HG03378 (cell line): ENCODE data around the gene MMP15.
"Not testable (repeated sequence)": the region's sequence is repeated elsewhere in the genome, so short reads cannot be mapped to it uniquely, and the experiment has no call there.

Experiments used
- ATAC-seq: cut with Tn5 transposase; IDR thresholded peaks from one replicate; pipeline ENCODE4 v1.9.1; 2021; ENCODE audit warnings: mild to moderate bottlenecking, moderate library complexity; ENCODE audit not compliant: unreplicated experiment

MMP15 gene

GRCh38 chr16:58048494-58049231 is 23.1 kb downstream of the MMP15 start:
- ATAC-seq = no peak

DNA sequence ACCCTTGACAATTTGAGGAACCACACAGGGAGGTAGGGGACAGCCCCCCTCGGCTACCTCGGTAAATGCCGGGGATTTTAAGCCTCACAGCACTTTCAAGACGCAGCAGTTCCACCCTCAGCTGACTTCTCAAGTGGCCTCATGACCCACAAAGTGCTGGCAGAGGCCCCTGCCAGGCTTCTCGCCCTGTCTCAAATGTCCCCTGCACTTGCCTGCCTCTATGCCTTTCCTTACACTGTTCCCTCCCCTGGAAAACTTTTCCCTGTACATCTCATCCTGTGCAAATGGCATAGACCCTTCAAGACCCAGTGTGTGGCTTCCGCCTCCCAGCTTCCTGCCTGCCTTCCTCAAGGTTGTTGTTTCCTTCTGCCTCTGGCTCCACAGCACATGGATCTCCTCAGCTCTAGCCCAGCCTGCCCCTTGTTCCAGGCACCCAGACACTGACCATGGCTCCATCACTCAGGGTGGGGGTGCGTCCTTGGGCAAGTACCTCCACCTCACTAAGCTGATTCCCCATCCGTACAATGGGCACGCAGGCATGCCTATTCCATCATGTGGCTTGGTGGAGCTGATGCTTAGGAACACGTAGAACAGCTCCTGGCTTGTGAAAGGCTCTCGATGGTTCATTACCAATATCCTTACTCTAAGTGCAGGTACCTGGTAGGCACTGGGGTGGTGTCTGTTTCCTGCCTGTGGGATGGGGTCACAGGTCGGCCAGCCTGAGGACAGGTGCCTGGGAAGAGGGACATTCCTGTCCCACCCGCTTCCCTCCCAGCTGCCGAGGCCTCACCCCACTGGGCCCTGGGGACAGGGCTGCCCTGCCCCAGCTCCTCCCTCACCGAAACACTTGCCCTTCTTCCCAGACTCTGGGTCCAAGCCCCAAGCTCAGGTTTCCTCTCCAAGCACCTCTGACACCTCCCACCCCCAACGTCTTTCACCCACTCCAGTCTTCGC is 24.0 kb downstream of the MMP15 start:
- ATAC-seq = no peak

DNA sequence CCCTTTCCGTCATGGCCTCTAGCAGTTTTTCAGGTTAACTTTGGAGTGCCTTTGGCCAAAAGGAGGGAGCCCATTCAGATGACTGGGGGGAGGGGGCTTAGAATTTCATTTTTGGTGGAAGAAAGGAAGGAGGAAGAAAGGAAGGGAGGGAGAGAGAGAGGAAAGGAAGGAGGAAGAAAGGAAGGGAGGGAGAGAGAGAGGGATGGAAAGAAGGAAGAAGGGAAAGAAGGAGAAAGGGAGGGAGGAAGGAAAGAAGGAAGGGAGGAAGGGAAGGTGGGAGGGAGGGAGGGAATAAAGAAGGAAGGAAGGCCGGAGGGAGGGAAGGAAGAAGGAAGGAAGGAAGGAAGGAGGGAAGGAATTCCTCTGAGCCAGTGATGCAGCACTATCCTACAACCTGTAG is 25.7 kb downstream of the MMP15 start:
- no peak for ATAC-seq

GRCh38 chr16:58051821-58052603 is 26.5 kb downstream of the MMP15 start:
- no peak for ATAC-seq

- no peak for ATAC-seq
Measured at GRCh38 chr16:58053682-58054005, 28.1 kb downstream of the MMP15 start.

DNA sequence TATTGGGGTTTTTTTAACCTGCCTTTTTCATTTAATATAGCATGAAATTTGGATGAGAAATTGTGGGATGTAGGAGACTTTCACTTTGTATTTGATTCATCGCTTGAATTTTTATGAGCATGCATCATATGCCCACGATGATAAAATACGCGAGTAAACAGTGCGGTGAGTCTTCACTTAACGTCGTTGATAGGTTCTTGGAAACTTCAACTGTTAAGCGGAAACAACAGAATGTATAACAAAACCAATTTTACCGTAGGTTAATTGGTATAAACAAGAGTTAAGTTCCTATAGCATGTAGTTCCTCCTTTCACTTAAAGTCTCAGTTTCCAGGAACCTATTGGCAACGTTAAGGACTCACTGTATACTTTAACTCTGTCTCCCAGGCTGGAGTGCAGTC is 28.7 kb downstream of the MMP15 start:
- no peak for ATAC-seq

GRCh38 chr16:58056580-58056979 is 31.0 kb downstream of the MMP15 start:
- no peak for ATAC-seq

GRCh38 chr16:58057121-58057520 is 31.6 kb downstream of the MMP15 start:
- no peak for ATAC-seq

DNA sequence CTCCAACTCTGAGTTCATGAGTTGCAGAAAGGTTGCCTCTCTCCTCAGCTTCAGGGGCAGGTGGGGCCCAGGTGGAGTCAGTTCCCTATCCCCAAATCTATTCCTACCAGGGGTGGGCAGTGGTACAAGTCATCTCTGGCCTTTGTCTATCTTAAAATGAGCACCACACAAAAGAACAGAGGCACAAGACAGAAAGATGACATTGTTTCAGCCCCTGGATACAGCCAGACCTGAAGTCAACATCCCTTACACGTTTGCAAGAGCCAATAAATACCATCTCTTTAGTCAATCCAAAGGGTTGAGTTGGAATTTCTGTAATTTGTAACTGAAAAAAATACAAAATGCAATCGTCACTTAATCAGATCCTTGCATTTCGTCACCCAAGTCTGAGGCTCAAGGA is 32.2 kb downstream of the MMP15 start:
- ATAC-seq = no peak

DNA sequence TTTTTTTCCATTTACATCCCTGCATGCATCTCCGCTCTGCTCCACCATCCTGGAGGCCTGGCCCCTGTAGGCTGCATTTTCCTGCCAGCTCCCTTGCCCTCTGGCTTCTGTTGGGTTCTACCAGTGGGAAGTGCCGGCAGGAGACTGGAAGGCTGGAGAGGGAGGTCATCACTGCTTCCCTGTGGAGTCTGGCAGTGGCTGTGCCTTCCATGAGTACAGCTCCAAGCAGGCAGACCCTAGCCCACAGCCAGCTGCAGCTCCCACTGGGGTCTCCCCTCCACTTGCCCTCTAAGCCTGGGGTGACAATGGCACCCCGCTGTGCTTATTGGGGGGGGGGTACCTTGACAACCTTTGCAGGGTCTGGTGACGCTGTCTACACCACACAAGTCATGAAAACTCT is 37.3 kb downstream of the MMP15 start:
- ATAC-seq = no peak

- ATAC-seq = no peak
Measured at GRCh38 chr16:58063377-58064076, 38.0 kb downstream of the MMP15 start.

- ATAC-seq = no peak
Measured at GRCh38 chr16:58070585-58070984, 45.0 kb downstream of the MMP15 start.

DNA sequence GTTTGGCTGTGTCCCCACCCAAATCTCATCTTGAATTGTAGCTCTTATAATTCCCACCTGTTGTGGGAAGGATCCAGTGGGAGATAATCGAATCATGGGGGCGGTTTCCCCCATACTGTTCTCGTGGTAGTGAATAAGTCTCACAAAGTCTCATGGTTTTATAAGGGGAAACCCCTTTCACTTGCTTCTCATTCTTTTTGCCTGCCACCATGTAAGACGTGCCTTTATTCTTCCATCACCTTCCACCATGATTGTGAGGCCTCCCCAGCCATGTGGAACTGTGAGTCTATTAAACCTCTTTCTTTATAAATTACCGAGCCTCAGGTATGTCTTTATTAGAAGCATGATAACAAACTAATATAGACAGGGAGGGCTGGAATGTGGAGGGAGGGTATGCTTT is 46.6 kb downstream of the MMP15 start:
- not testable (repeated sequence) for ATAC-seq

GRCh38 chr16:58073086-58073485 is 47.5 kb downstream of the MMP15 start:
- ATAC-seq = not testable (repeated sequence)

DNA sequence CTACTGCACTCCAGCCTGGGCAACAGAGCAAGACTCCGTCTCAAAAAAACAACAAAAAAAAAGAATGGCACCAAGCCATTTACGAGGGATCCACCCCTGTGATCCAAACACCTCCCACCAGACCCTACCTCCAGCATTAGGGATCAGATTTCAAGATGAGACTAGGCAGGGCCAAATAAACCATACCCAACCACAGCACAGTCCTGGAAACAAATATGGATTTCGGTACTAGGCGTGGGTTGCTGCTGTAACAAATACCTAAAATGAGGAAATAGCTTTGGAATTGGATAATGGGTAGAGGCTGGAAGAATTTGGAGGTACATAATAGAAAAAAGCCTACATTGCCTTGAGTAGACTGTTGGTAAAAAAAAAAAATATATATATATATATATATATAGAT is 49.1 kb downstream of the MMP15 start:
- no peak for ATAC-seq

- no peak for ATAC-seq
Measured at GRCh38 chr16:58076514-58076913, 51.0 kb downstream of the MMP15 start.

DNA sequence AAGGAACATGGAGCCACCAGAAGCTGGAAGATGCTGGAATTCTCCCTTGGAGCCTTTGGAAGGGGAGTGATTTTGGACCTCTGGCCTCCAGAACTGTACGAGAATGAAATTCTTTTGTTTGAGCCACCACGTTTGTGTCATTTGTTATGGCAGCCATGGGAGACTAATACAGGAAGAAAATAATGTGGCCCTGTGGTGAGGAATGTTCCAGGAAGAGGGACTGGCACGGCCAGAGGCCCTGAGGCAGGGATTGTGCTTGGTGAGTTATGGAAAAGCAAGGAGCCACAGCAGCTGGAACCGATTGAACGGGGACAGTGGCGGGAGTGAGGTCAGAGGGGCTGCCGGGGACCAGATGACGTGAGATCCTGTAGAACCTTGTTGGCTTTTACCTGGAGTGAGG is 52.2 kb downstream of the MMP15 start:
- ATAC-seq = no peak

DNA sequence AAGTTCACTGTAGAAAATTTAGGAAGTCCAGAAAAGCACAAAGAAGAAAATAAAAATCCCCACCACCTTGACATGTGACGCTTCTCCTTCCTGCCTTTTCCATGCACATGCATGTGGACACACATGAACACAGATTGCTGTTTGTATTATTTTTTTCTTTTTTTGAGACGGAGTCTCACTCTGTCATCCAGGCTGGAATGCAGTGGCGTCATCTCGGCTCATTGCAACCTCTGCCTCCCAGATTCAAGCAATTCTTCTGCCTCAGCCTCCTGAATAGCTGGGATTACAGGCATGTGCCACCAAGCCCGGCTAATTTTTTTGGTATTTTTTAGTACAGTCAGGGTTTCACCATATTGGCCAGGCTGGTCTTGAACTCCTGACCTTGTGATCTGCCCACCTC is 55.1 kb downstream of the MMP15 start:
- not testable (repeated sequence) for ATAC-seq

- ATAC-seq = no peak
Measured at GRCh38 chr16:58082381-58082780, 56.8 kb downstream of the MMP15 start.

DNA sequence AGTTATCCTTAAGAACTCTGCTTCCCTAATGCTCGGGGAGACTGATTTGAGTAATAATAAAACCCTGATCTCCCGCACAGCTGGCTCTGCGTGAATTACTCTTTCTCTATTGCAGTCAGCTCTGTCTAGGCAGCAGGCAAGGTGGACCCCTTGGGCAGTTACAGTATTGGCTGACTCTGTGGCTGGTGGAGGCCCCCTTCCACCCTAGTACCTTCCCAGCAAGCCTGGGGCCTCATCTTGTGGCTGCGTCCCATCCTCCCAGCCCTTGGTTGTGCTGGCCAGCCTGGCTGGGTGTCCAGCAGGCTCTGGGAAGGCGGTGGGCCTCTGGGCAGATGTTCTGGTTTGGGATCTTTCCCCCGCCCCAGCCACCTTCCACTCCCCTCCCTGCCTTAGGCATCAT is 59.1 kb downstream of the MMP15 start:
- ATAC-seq = no peak

DNA sequence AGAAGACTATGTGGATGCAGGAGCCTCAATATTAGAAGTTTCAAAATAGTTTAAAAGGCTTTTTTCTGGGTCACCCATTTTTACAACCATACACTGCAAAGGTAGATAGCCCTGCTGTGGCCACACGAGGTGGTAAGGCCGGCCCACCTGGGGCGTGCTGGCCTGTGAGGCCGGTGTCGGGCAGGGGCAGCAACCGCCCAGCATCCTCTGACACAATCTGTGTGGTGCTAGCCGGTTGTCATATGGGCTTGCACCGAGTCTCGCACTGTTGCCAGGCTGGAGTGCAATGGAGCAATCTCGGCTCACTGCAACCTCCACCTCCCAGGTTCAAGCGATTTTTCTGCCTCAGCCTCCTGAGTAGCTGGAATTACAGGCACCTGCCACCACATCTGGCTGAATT is 59.6 kb downstream of the MMP15 start:
- ATAC-seq = no peak
